GM18511 (cell line): Measurements from ENCODE around the gene CCM2.
"Not testable (repeated sequence)": the region's sequence is repeated elsewhere in the genome, so short reads cannot be mapped to it uniquely, and the experiment has no call there.

Source experiments
- ATAC-seq: cut with Tn5 transposase; IDR thresholded peaks from one replicate; pipeline ENCODE4 v1.9.1; 2021; ENCODE audit warnings: mild to moderate bottlenecking, moderate library complexity; ENCODE audit not compliant: unreplicated experiment

Gene CCM2

DNA sequence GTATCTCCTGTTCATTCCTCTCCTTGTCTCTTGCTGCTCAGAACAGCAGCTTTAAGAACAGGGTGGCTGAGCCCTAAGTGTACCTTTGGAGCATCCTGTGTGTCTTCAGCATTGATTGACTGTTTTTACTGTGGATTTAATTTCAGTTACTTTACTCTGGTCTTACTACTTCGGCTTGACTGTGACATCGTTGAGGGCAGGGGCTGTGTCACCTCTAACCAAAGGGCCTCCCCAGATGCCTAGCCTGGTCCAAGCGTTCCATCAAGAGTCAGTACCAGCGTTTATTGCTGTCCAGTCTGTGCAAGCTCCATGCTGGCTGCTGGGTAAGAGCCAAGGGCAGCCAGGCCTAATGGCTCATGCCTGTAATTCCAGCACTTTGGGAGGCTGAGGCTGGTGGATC lies 32.4 kb downstream of the CCM2 start:
- no peak for ATAC-seq

DNA sequence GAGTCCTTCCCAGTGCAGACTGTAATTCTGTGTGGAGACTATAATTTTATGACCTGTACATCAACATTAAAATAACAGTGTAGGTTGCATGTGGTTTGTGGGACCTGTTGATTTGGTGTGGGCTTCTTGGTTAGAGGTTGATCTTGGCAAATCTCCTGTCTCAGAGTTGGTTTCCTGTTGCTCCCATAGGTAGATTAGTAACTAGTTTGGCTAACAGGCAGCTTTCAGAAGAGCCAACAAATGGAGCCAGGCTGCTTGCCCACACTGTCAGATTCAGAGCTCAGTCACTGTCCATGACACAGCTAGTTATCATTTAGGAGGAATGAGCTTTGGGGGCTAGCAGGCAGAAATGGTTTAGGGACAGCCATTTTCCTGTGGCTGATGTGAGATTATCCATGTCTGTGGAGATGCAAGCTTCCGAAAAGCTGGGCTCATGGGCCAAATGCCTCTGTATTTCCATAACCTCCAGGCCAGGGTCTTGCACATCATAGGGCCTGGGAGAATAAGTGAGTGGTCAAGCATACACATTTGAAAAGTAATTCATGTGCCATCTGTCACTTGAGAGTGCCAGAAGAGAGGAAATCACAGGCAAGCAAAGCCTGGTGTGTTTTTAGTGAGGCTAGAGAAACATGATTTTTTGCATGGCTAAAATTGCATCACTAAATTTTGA lies 33.4 kb downstream of the CCM2 start:
- ATAC-seq, result no peak

DNA sequence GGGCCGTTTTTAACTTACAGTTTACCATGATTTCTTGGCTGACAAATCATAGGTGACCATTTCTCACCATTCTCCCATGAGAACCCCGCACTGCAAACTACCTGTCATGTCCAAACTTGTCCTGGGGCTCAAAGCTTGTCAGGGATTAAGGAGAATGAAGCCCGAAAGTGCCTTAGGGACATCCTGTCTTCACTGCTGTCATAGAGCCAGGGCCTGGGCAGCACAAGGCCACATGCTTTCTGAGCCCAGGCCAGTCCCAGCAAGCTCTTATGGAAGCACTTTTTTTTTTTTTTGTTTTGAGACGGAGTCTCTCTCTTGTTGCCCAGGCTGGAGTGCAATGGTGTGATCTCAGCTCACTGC lies 33.9 kb downstream of the CCM2 start:
- no peak for ATAC-seq

DNA sequence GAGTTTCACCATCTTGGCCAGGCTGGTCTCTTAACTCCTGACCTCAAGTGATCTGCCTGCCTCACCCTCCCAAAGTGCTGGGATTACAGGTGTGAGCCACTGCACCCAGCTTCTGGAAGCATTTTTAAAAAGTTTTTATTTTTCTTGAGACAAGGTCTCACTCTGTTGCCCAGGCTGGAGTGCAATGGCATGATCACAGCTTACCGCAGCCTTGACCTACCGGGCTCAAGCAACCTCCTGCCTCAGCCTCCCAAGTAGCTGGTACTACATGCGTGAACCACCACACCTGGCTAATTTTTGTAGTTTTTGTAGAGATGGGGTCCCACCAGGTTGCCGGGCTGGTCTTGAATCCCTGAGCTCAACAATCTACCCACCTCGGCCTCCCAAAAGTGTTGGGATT lies 34.7 kb downstream of the CCM2 start:
- not testable (repeated sequence) for ATAC-seq

DNA sequence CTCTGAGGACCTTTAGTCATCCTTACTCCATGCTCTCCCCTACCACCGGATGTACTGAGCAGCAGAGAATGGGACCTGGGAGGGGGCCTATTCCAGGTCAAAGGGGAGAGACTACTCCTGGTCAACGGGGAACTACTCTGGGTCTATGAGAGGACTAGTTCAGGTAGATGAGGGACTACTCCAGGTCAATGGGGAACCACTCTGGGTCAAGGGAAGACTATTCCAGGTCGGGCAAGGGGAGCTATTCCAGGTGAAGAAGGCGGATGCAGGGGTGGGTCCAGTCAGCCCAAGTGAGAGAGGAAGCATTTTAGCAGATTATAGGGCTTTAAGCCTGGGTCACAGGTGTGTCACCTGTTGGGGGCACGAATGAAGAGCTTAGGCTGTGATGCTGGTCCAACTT lies 35.4 kb downstream of the CCM2 start:
- no peak for ATAC-seq

DNA sequence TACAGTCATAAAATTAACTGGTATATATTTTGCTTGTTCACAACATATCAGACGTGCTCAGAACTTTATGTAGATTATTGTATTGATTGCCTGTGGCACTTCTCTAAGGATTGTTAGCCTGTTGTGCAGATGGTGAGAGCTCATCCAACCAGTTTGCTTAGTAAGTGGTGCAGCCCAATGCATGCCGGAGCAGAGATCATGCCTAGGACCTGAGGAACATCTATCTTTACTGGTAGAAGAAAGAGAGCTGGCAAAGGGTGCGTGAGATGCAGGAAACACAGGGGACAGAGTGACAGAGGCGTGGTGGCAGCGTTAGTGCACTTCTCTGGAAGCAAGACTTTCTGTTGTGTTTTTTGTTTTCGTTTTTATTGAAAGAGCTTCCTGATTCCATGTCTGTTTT lies 35.9 kb downstream of the CCM2 start:
- ATAC-seq, result no peak

DNA sequence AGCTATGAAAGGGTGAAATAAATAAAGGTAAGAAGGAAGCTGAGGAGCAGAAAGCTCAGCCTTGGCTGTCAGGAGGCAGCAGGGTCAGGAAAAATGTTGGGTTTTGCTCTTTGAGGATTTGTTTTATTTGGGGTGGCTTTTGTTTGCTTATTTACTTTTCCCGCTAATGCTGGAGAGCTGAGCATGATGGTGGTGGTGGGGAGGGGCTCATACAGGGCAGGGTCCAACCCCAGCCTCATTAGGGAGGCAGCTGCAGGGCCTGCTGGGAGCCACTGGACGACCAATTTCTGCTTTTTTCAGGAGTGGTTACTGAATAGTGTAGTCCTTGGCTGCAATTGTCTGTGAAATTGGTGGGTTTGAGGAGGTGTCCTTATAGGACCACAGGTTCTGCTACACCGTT lies 36.3 kb downstream of the CCM2 start:
- no peak for ATAC-seq

DNA sequence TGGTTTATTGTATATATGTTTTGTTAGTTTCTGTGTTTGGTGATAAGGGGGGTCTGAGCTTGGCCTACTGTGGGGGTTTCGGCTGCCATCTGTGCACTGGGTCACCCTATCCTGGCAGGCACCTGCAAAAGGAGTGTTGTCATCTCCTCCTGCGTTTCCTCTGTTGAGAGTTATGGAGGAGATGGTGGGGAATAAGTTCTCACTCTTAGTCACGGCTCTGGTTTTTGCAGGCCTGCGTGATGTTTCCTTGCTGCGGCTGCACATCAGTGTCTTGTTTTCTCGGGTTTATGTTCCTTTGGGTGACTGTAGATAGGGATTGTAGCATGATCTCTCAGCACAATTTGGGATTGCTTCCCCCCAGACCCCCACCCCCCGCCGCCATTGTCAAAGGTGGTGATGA lies 36.8 kb downstream of the CCM2 start:
- no peak for ATAC-seq

DNA sequence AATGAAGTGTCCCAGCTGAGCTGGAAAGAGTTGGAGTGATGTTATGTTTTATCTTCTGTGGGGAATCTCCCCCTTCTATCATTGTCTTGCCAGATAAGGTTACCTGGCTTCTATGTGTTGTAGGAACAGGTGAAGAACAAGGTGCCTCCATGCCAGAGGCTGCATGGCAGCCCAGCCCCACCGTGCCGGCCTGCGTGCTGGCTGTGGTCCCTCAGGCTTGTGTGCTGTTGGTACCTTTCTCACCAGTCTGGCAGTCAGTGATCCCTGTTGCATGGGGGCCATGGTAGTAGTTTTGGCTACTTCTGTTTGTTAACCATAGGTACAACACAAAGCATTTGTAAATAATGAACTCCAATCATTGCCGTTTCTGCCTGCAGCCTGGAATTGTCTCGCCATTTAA lies 37.9 kb downstream of the CCM2 start:
- ATAC-seq, result no peak

DNA sequence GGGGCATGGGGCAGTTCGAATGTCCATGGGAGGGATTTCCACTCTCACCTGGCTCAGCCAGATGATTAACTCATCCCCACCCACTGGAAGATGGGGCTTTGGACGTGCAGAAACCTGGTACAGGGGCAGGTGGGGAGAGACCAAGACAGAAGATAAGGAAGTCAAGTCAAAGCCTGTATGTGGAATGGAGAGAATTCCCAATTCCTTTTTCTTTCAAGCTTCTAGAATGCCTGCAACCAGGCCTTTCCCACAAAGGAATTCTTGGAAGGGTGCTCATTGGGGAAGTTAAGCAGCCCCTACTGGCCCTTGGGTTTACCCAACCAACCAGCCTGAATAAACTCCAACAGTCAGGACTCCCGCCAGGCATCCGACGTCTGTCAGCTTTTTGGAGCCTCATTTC lies 39.1 kb downstream of the CCM2 start:
- no peak for ATAC-seq

DNA sequence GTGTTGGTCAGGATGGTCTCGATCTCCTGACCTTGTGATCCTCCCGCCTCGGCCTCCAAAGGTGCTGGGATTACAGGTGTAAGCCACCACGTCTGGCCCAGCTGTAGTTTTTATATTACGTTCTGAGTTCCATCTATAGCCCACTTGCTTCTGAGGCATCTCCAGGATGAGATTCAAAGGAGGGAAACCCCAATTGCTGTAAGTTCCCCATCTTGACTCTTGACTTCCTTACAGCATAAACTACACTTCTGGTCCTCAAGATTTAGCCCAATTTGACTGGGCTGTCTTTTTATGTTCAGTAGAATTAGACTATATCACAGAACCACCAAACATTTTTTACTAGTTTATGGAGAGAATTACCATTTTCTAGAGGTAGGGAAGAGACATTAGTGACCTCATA lies 44.3 kb downstream of the CCM2 start:
- no peak for ATAC-seq

DNA sequence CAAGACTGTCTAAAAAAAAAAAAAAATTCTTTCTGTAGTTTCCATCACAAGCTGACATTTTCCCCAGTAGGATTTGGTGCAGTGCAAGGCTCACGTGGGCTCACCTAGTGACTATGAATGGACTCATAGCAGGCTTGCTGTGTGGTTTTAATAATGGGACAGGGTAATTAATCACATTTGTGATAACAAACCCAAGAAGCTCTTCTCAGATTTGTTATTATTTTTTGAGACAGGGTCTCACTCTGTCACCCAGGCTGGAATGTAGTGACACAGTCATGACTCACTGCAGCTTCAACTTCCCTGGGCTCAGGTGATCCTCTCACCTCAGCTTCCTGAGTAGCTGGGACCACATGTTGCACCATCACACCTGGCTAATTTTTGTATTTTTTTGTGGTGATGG lies 48.7 kb downstream of the CCM2 start:
- ATAC-seq, result no peak

DNA sequence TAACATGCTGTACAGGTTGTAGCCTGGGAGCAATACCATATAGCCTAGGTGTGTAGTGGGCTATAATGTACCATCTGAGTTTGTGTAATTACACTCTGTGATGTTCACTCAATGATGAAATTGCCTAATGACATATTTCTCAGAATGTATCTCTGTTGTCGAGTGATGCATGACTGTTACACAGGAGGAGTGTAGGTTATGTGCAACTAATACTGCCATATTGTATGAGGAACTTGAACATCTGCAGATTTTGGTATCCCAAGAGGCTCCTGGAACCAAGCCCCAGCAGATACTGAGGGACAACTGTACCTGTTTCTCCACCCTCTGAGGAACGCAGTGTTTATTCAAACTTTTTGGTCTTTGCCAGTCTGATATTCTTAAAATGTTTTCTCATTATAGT lies 50.2 kb downstream of the CCM2 start:
- ATAC-seq, result no peak

DNA sequence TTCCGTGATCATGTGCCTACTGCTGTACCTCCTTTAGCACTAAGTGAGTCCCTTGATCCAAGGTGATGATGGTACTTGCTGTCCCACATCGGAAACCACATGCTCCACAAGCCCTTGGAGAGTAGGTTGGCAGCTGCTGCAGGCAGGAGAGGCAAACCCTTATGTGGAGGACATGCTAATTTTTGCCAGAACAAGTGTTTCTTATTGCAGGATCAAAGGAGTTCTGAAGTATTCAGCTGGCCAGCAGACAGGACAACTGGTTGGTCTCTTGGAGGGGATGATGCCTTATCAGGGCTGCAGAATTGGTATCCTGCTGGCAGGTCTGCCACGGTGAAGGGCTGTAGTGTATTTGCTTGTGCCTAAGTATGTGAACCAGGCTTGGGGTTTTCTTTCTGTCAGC lies 52.0 kb downstream of the CCM2 start:
- no peak for ATAC-seq

DNA sequence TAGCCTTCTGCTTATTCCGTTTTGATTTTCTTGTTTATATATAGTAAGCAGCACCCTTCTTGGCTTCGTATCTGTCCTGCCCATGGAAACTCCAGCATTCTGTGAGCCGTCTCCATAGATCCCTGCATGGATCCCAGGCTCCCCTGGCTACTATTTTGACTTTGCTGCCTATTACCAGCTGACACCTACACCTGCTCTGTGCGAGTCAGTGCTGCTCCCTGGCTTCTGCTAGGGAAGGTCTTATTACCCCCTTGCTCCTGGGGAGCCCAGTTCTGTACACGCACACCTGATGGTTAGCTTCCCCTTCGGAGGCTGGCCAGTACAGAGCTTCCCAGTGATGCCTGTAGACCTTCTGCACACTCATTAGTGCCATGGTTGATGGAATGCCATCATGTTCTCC lies 53.4 kb downstream of the CCM2 start:
- ATAC-seq, result no peak

DNA sequence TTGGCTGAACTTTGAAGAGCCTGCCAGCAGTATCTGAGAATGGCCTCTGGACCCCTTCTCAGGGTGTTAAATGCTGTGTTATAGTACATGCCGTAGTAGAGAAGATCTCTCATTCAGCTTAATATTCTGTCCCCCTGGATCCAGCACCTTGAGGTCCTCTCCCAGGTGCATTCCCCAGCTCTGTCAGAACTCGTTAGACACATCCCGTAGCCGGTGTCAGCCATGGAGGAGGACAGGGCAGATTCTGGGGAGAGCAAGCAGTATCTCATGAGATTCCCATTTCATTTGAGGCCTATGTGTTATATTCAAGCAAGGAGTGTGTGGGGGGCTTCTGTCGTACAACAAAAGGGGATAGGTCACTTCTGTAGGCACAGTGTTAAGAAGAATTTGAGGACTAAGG lies 53.9 kb downstream of the CCM2 start:
- no peak for ATAC-seq

DNA sequence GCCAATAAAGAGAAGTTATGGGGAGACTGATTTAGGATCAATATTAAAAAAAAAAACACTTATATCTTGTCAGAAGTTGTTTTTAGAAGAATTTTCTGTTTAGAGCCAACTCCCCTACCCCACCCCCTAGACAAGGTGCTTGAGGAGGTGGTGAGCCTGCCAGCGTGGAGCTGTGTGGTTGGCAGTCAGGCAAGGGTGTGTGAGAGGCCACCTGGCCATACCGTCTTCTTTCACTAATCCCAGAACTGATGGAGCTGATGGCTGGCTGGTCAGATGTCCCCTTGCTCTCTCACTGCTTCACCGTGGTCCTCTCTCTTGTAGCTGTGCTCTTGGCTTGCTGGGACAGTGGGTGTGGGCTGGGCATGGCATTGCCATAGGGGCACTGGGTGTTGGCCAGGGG lies 54.4 kb downstream of the CCM2 start:
- no peak for ATAC-seq

DNA sequence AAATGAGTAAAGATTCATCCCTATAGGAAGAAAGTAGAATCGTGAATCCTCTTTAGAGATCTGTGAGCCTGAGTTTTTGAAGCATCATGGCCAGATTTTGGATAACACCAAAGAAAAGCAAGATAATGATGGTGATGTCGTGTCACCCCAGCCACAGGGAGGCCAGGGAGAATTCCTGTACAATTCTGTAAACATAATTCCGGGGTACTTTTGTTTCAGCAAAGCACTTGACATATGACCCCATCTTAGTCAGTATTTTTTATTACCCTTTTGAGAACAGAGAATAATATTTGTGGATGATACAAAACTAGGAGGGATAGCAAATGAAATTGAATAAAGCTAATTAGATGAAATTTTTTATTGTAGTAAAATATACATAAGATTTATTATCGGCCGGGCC lies 55.0 kb downstream of the CCM2 start:
- ATAC-seq, result no peak

DNA sequence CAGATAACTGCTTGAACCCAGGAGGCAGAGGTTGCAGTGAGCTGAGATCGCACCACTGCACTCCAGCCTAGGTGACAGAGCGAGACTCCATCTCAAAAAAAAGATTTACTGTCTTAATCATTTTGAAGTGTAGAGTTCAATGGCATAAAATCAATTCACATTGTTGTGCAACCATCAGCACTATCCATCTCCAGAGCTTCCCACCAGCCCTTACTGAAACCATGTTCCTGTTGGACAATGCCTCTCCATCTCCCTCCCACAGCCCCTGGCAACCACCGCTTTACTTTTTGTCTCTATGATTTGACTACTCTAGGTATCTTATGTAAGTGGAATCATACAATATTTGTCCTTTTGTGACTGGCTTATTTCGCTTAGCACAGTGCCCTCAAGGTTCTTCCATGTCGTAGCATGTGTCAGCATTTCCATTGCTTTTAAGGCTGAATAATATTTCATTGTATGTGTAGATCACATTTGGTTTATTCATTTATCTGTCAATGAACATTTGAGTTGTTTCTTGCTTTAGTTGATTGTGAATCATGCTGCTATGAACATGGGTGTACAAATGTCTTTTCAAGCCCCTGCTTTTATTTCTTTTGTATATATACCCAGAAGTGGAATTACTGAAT lies 55.7 kb downstream of the CCM2 start:
- no peak for ATAC-seq

DNA sequence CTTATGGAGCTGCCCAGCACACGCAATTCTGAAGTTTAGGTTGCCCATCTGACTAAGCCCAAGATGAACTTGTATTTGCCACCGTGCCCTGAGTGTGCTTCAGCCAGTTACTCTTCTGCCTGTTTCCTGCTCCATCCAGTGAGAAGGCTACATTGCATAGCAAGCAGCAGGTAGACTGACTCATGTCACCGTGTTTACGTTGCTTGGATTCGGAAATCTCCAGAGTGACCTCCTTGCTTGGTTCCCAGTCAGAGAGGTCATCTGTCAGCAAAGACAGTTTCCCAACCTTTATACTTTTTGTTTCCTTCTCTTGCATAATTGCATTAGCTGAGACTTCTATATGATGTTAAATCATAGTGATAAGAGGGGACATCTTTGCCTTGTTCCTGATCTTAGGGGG lies 57.9 kb downstream of the CCM2 start:
- ATAC-seq, result no peak

DNA sequence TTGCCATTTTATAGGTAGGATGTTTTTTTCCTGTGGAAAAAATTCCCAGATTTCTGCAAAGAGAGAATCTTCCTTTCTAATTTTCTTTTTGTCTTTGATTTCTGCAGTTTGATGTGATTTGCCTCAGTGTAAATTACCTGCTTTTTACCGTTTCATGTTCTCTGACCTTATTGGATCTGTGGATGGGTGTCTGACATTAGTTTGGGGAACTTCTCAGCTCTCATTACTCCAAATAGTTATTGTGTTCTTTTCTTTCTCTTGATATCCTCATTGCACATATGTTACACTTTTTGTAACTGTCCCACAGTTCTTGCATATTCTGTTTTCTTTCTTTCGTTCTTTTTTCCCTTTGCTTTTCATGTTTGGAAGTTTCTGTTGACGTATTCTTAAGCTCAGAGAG lies 60.3 kb downstream of the CCM2 start:
- ATAC-seq, result no peak

DNA sequence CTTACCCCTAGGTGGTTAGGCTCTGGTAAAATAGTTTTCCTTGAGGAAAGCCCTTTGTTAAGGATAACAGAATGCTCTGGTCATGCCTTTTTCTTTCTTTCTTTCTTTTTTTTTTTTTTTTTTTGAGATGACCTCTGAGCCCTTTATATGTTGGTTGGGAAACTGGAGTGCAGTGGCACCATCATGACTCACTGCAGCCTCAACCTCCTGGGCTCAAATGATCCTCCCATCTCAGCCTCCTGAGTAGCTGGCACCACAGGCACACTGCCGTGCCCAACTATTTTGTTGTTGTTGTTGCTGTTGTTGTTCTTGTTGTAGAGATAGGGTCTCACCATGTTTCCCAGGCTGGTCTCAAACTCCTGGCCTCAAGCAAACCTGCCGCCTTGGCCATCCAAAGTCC lies 61.4 kb downstream of the CCM2 start:
- no peak for ATAC-seq

DNA sequence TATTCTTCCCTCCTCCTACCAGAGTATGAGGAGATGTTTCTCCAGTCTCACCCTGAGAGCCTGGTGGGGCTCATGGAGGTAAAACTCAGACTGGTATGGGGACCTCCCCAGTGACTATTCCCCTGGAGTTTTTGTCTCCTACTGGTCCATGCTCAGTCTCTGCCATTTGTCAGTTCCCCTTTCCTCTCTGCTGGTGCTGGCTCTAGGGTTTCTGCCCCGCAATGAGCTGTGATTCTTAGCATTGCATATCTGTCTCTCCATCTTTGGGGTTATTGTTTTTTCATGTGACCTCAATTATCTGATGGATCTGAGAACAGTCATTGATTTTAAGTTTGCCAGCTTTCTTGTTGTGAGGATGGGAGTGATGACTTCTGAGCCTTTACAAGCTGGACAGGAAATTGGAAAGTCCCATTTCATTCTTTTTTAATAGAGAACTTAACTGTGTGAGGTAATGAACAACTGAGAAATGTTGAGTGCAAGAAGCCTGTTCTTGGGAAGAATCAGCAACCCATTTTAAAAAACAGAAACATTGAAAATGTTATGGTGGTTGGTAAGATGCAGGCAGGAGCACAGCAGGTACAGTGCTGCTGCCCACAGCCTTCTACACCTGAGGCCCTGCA lies 61.9 kb downstream of the CCM2 start:
- no peak for ATAC-seq
